Endodermal cell (in vitro differentiated cells): Measurements from ENCODE around the gene GRIK4. TPM values are rescaled to one million over a fixed set of nuclear protein-coding genes. Genes with fewer than 3 reads are reported as not detected.

ENCODE experiments used
- DNase-seq: peaks from one replicate; pipeline ENCODE4 v3.0.0-alpha.2; 2017
- H3K27ac ChIP-seq: 2 replicates; pipeline ENCODE4 v1.5.1; 2013; ENCODE audit warnings: mild to moderate bottlenecking, low read depth, low read length, moderate library complexity
- H3K27me3 ChIP-seq: 2 replicates; pipeline ENCODE4 v1.6.1; 2013; ENCODE audit warnings: mild to moderate bottlenecking, low read length, moderate library complexity; ENCODE audit not compliant: insufficient read depth, control insufficient read depth, poor library complexity, severe bottlenecking
- H3K36me3 ChIP-seq: 2 replicates; pipeline ENCODE4 v1.7.0; 2013; ENCODE audit warnings: mild to moderate bottlenecking, low read length, moderate library complexity; ENCODE audit not compliant: control insufficient read depth, insufficient read depth
- H3K4me1 ChIP-seq: one replicate; pipeline ENCODE4 v1.7.0; 2013; ENCODE audit warnings: low read length; ENCODE audit not compliant: control insufficient read depth, insufficient read depth
- H3K4me3 ChIP-seq: 2 replicates; pipeline ENCODE4 v1.5.1; 2013; ENCODE audit warnings: mild to moderate bottlenecking, low read length, moderate library complexity
- H3K9ac ChIP-seq: 2 replicates; pipeline ENCODE4 v1.6.1; 2013; ENCODE audit warnings: mild to moderate bottlenecking, low read length, moderate library complexity; ENCODE audit not compliant: poor library complexity, severe bottlenecking; ENCODE audit errors: extremely low read depth
- H3K9me3 ChIP-seq: 2 replicates; pipeline ENCODE4 v1.6.1; 2013; ENCODE audit warnings: mild to moderate bottlenecking, low read length, moderate library complexity; ENCODE audit not compliant: control insufficient read depth
- H3K27ac Mint-ChIP-seq: 2 replicates; pipeline ENCODE4 v1.8.0; 2020; ENCODE audit warnings: mixed read lengths
- H3K27me3 Mint-ChIP-seq: 2 replicates; pipeline ENCODE4 v1.8.0; 2021; ENCODE audit warnings: mild to moderate bottlenecking, mixed read lengths; ENCODE audit not compliant: insufficient read depth
- H3K36me3 Mint-ChIP-seq: 2 replicates; pipeline ENCODE4 v1.8.0; 2020; ENCODE audit warnings: low read depth, mixed read lengths
- H3K4me1 Mint-ChIP-seq: 2 replicates; pipeline ENCODE4 v1.8.0; 2020; ENCODE audit warnings: mixed read lengths
- H3K4me3 Mint-ChIP-seq: 2 replicates; pipeline ENCODE4 v1.8.0; 2020; ENCODE audit warnings: mild to moderate bottlenecking, moderate library complexity, mixed read lengths
- H3K9me3 Mint-ChIP-seq: 2 replicates; pipeline ENCODE4 v1.8.0; 2020; ENCODE audit warnings: mild to moderate bottlenecking, mixed read lengths
- CTCF ChIP-seq: fragments of 200-600 bp; sonication (generic); conservative IDR thresholded peaks from 2 replicates; pipeline ENCODE4 v1.5.0; 2021; ENCODE audit warnings: antibody characterized with exemption, mild to moderate bottlenecking
- WGBS, 2 experiments: methylation state at CpG; one replicate each; pipeline versions ENCODE4 v1.1.5 to v1.1.7; 2013; ENCODE audit warnings: missing lambda C conversion rate in 2 of 2, mixed read lengths in 1 of 2; ENCODE audit not compliant: insufficient coverage in 1 of 2, insufficient read length in 1 of 2; 5-methylcytosine and 5-hydroxymethylcytosine counted together
- total RNA-seq, 2 donors: library from RNA; stranded (reverse); fragmentation: NEBNext Ultra II Directional in 1 of 2; extraction: Animal tissue kit (Norgen Biotek cat#: 25700) in 1 of 2; gene quantifications; 2 replicates in 1 of 2; 3 replicates in 1 of 2; pipeline ENCODE4 v1.2.1, GENCODE V29; 2021

Gene GRIK4
- total RNA-seq, 2 donors from 2014 or later = 1.7 to 3.5 TPM

- Histone ChIP-seq H3K9me3 (no peaks in the 10 kb centered on the region), H3K4me1 (no peaks in the 10 kb centered on the region), H3K27me3 (no peaks in the 10 kb centered on the region), H3K4me3 (no peak overlapping the region), H3K36me3 (no peaks in the 10 kb centered on the region), H3K9ac (no peak overlapping the region), H3K27ac (no peak overlapping the region)
- H3K36me3 Mint-ChIP-seq = no peaks in the 10 kb centered on the region
- WGBS, 2 experiments = 86 to 93% methylated on average over 3 of the region's 3 CpGs
- no peak overlapping the region for H3K4me3 Mint-ChIP-seq
- H3K9me3 Mint-ChIP-seq = no peaks in the 10 kb centered on the region
- DNase-seq = no peak
- peaks cover 8% of the 10 kb centered on the region for H3K4me1 Mint-ChIP-seq
- TF ChIP-seq CTCF = no peak
- H3K27me3 Mint-ChIP-seq = no peaks in the 10 kb centered on the region
- H3K27ac Mint-ChIP-seq = no peak overlapping the region
Measured at GRCh38 chr11:120936356-120936755, 424.8 kb downstream of the GRIK4 start.

GRCh38 chr11:120937501-120937900 lies 426.0 kb downstream of the GRIK4 start:
- no peak for DNase-seq
- Mint-ChIP-seq H3K27ac (no peak overlapping the region), H3K36me3 (no peaks in the 10 kb centered on the region), H3K27me3 (no peaks in the 10 kb centered on the region), H3K9me3 (no peaks in the 10 kb centered on the region), H3K4me1 (peaks cover 6% of the 10 kb centered on the region), H3K4me3 (no peak overlapping the region)
- Histone ChIP-seq H3K4me1 (no peaks in the 10 kb centered on the region), H3K27me3 (no peaks in the 10 kb centered on the region), H3K27ac (no peak overlapping the region), H3K9ac (no peak overlapping the region), H3K4me3 (no peak overlapping the region), H3K36me3 (no peaks in the 10 kb centered on the region), H3K9me3 (peaks cover 1% of the 10 kb centered on the region)
- WGBS, 2 experiments = 86 to 94% methylated on average over 2 to 5 of the region's 5 CpGs
- TF ChIP-seq CTCF = no peak

- Mint-ChIP-seq H3K4me3 (no peak overlapping the region), H3K4me1 (peaks cover 3% of the 10 kb centered on the region), H3K27me3 (no peaks in the 10 kb centered on the region), H3K36me3 (no peaks in the 10 kb centered on the region), H3K9me3 (peaks cover 2% of the 10 kb centered on the region), H3K27ac (no peak overlapping the region)
- no peak for TF ChIP-seq CTCF
- Histone ChIP-seq H3K4me1 (no peaks in the 10 kb centered on the region), H3K4me3 (no peak overlapping the region), H3K36me3 (no peaks in the 10 kb centered on the region), H3K9ac (no peak overlapping the region), H3K9me3 (peaks cover 4% of the 10 kb centered on the region), H3K27me3 (no peaks in the 10 kb centered on the region), H3K27ac (no peak overlapping the region)
- DNase-seq = no peak
- 50 to 58% methylated on average over 2 to 4 of the region's 4 CpGs for WGBS, 2 experiments
Measured at GRCh38 chr11:120938260-120938659, 426.7 kb downstream of the GRIK4 start.
